Testis (tissue), 2 donors: Measurements from ENCODE around the gene SNAP25.

ENCODE experiments used
- CTCF ChIP-seq, 3 experiments: fragments of 450-650 bp in 2 of 3; fragments of 200-600 bp in 1 of 3; sonication (generic) in 1 of 3; IDR thresholded peaks; one replicate each; pipeline ENCODE4 v1.5.1; 2016 to 2019; ENCODE audit warnings: antibody characterized with exemption in 3 of 3, mild to moderate bottlenecking in 2 of 3, moderate library complexity in 1 of 3
- POLR2A ChIP-seq: fragments of 450-650 bp; IDR thresholded peaks from one replicate; pipeline ENCODE4 v1.6.1; 2017; ENCODE audit warnings: antibody characterized with exemption, mild to moderate bottlenecking, moderate library complexity

GRCh38 chr20:10216146-10216791 is 2.4 kb upstream of the SNAP25 start:
- TF ChIP-seq CTCF (IDR thresholded peaks at IDR 0.05) (no peak), POLR2A (no peak)
